Measurements from ENCODE around the gene VPS41. TPM values are rescaled to one million over a fixed set of nuclear protein-coding genes. Genes with fewer than 3 reads are reported as not detected.

The VPS41 gene
- total and polyA plus RNA-seq, 3 donors from 2014 or later = 28.8 to 59.1 (median 52.7) TPM

GRCh38 chr7:38889872-38890432 lies 19.0 kb downstream of the VPS41 start:
- intact Hi-C loops (cut with DNase I; ENCODE audit: low total_unique reads) = no loop called here
- no peaks in the 10 kb centered on the region for H3K9me3 ChIP-seq
- no peak overlapping the region for H3K27ac ChIP-seq
- H3K36me3 ChIP-seq (ENCODE audit: low read depth, missing control alignments) = no peaks in the 10 kb centered on the region
- WGBS, 2 donors = 95 to 97% methylated on average over 5 of the region's 5 CpGs
- TF ChIP-seq POLR2A (IDR thresholded peaks at IDR 0.05) (no peak), CTCF (IDR thresholded peaks at IDR 0.05) (peak in 1 of 3 experiments; percentile 67)
- H3K4me3 ChIP-seq = no peak overlapping the region
- no peaks in the 10 kb centered on the region for H3K27me3 ChIP-seq
- no peaks in the 10 kb centered on the region for H3K4me1 ChIP-seq
- DNase-seq = no peak

GRCh38 chr7:38889079-38889478 lies 19.9 kb downstream of the VPS41 start:
- intact Hi-C loops (cut with DNase I; ENCODE audit: low total_unique reads) = no loop called here
- DNase-seq = no peak
- no peak overlapping the region for H3K27ac ChIP-seq
- no peaks in the 10 kb centered on the region for H3K4me1 ChIP-seq
- TF ChIP-seq POLR2A (IDR thresholded peaks at IDR 0.05) (no peak), CTCF (IDR thresholded peaks at IDR 0.05) (no peak)
- no peaks in the 10 kb centered on the region for H3K27me3 ChIP-seq
- no peak overlapping the region for H3K4me3 ChIP-seq
- 92 to 96% methylated on average over 1 of the region's 1 CpG for WGBS, 2 donors
- H3K9me3 ChIP-seq = no peaks in the 10 kb centered on the region
- H3K36me3 ChIP-seq (ENCODE audit: low read depth, missing control alignments) = no peaks in the 10 kb centered on the region

DNA sequence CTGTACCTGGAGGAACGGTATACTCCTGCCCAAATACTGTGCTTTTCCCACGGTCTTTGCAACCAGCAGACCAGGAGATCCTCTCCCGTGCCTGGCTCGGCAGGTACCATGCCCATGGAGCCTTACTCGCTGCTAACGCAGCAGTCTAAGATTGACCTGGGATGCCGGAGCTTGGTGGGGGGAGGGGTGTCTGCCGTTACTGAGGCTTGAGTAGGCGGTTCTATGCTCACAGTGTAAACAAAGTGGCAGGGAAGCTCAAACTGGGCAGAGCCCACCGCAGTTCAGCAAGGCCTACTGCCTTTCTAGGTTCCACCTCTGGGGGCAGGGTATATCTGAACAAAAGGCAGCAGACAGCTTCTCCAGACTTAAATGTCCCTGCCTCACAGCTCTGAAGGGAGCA lies 22.7 kb downstream of the VPS41 start:
- H3K9me3 ChIP-seq = no peaks in the 10 kb centered on the region
- H3K4me1 ChIP-seq = no peaks in the 10 kb centered on the region
- 96 to 100% methylated on average over 8 to 10 of the region's 10 CpGs for WGBS, 2 donors
- no peaks in the 10 kb centered on the region for H3K36me3 ChIP-seq (ENCODE audit: low read depth, missing control alignments)
- DNase-seq = no peak
- H3K27ac ChIP-seq = no peak overlapping the region
- H3K27me3 ChIP-seq = no peaks in the 10 kb centered on the region
- intact Hi-C loops (cut with DNase I; ENCODE audit: low total_unique reads) = no loop called here
- TF ChIP-seq POLR2A (IDR thresholded peaks at IDR 0.05) (no peak), CTCF (IDR thresholded peaks at IDR 0.05) (no peak)
- H3K4me3 ChIP-seq = no peak overlapping the region

DNA sequence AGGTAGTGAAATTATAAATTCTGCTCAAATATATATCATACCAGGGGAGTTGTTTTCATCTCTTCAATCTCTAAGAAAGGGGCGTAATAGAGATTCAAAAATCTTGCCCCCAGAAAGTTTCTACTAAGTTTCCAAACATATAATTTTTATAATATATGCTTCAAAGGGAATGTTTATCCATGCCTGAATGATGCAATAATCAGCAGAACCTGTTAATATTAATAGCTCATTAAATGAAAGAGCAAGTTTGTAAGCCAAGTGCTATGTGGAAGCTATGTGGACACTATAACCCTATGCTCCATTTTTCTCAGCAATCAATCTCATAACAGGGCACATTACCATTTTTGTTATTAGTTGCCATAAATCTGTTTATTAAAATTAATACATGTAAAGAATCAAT lies 25.3 kb downstream of the VPS41 start:
- Histone ChIP-seq H3K27me3 (no peaks in the 10 kb centered on the region), H3K9me3 (no peaks in the 10 kb centered on the region), H3K27ac (no peak overlapping the region), H3K4me1 (no peaks in the 10 kb centered on the region), H3K4me3 (no peak overlapping the region), H3K36me3 (ENCODE audit: low read depth, missing control alignments) (no peaks in the 10 kb centered on the region)
- TF ChIP-seq POLR2A (IDR thresholded peaks at IDR 0.05) (no peak), CTCF (IDR thresholded peaks at IDR 0.05) (no peak)
- DNase-seq = no peak
- 94 to 98% methylated on average over 1 of the region's 1 CpG for WGBS, 2 donors
- intact Hi-C loops (cut with DNase I; ENCODE audit: low total_unique reads) = no loop called here

DNA sequence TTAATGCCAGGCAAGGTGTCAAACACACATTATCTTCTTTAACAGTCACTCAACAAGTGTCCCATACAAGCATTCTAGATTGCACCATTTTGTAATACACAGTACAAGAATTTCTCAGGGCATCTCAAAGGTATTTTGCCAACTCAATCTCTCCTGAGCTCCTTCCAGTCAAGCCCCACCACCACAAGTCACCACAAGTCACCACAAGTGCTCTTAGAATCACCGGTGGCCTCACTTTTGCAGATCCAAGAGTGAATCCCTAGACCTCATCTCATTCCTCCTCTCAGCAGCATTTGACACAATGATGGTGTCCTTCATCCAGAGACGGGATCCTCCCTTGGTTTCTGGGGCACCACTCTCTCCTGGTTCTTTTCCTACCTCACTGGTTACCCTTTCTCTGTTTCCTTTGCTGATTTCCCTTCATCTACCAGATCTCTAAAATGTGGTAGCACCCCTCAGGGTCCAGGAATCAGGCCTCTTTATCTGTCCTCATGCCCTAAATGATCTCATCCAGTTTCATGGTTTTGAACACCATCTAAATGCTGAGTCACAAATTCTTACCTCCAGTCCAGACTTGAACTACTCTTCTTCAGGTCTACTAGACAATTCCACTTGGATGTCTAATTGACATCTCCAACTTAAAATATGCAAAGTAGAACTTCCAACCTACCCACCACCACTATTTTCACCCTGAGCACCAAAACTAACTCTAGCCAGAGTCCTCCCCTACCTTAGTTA lies 26.9 kb downstream of the VPS41 start:
- no peak for DNase-seq
- Histone ChIP-seq H3K27ac (no peak overlapping the region), H3K36me3 (ENCODE audit: low read depth, missing control alignments) (no peaks in the 10 kb centered on the region), H3K4me3 (no peak overlapping the region), H3K27me3 (no peaks in the 10 kb centered on the region), H3K9me3 (no peaks in the 10 kb centered on the region), H3K4me1 (no peaks in the 10 kb centered on the region)
- intact Hi-C loops (cut with DNase I; ENCODE audit: low total_unique reads) = no loop called here
- WGBS, 2 donors = 50 to 96% methylated on average over 2 of the region's 2 CpGs
- no peak for TF ChIP-seq POLR2A (IDR thresholded peaks at IDR 0.05)
- TF ChIP-seq CTCF (IDR thresholded peaks at IDR 0.05) = no peak
